UCSD-AML1 (cell line): ENCODE results near the gene IRAK1.

Experiments used
- DNase-seq: peaks from one replicate; lab custom pipeline; 2025; ENCODE audit not compliant: unreplicated experiment; lab: John Stamatoyannopoulos, UW

IRAK1 gene

GRCh38 chrX:154021131-154021611 is 1.5 kb upstream of the IRAK1 start:
- no peak for DNase-seq

- DNase-seq: peak; percentile 61
Measured at GRCh38 chrX:154020536-154021115, 924 bp upstream of the IRAK1 start.

- DNase-seq: no peak
Measured at GRCh38 chrX:154019061-154019621, 561 bp downstream of the IRAK1 start.

- DNase-seq: no peak
Measured at GRCh38 chrX:154018518-154019060, 1.1 kb downstream of the IRAK1 start.

- no peak for DNase-seq
Measured at GRCh38 chrX:154017766-154018517, 1.8 kb downstream of the IRAK1 start.

- no peak for DNase-seq
Measured at GRCh38 chrX:154016366-154017076, 3.2 kb downstream of the IRAK1 start.

- DNase-seq: no peak
Measured at GRCh38 chrX:154015581-154016264, 4.0 kb downstream of the IRAK1 start.

- no peak for DNase-seq
Measured at GRCh38 chrX:154014429-154015380, 5.0 kb downstream of the IRAK1 start.

- peak; percentile 39 for DNase-seq
Measured at GRCh38 chrX:154013614-154014360, 5.9 kb downstream of the IRAK1 start.

- no peak for DNase-seq
Measured at GRCh38 chrX:154013001-154013421, 6.7 kb downstream of the IRAK1 start.

- DNase-seq: no peak
Measured at GRCh38 chrX:154012336-154012991, 7.2 kb downstream of the IRAK1 start.

- no peak for DNase-seq
Measured at GRCh38 chrX:154011376-154012335, 8.0 kb downstream of the IRAK1 start.

- DNase-seq: no peak
Measured at GRCh38 chrX:154010330-154011087, 9.2 kb downstream of the IRAK1 start.

GRCh38 chrX:154008521-154008920 is 11.2 kb downstream of the IRAK1 start:
- no peak for DNase-seq

GRCh38 chrX:154006947-154007346 is 12.8 kb downstream of the IRAK1 start:
- no peak for DNase-seq

- no peak for DNase-seq
Measured at GRCh38 chrX:154004315-154004714, 15.4 kb downstream of the IRAK1 start.
